COR-L47 (cell line): ENCODE results near the gene SIPA1.
A peak's percentile ranks its signal among the peaks of the same experiment; 100 is the strongest.
"Not testable (repeated sequence)": the region's sequence is repeated elsewhere in the genome, so short reads cannot be mapped to it uniquely, and the experiment has no call there.

ENCODE experiments used
- DNase-seq: peaks from one replicate; lab custom pipeline; 2025; lab: John Stamatoyannopoulos, UW

The SIPA1 gene

DNA sequence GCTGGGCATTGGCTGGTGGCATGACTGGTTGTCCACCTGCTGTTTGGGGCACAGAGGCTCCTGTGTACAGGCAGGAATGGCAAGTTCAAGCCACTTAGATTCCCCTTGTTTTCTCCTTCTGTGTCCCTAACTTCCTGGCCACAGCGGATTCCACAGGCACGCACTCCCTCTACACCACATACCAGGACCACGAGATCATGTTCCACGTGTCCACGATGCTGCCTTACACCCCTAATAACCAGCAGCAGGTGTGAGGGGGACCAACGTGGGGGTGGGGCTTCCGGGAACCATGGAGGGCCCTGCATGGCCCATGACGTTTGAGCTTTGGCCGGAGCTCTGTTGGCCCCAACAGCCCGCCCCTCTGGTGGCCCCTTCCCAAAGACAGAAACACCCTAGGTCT, 7.8 kb downstream of the SIPA1 start:
- DNase-seq = no peak

- DNase-seq = no peak
Observed at GRCh38 chr11:65646288-65646957, 8.5 kb downstream of the SIPA1 start.

GRCh38 chr11:65646958-65647701, 9.2 kb downstream of the SIPA1 start:
- DNase-seq = no peak

DNA sequence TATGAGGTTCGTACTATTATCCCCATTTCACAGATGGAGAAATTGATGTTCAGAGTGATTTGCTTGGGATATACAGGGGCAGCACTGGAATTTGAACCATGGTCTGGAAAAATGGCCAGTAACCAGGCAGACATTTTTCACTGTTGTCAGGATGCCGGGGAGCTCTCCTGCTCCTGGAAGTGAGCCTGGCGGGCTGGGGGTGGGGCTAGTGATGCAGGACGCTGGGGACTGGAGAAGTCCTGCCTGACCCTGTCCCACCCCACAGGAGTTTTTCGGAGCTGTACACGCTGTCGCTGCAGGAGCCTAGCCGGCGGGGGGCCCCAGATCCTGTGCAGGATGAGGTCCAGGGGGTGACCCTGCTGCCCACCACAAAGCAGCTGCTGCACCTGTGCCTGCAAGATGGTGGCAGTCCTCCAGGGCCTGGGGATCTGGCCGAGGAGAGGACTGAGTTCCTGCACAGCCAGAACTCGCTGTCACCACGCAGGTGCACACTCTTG, 11.1 kb downstream of the SIPA1 start:
- no peak for DNase-seq

- no peak for DNase-seq
Observed at GRCh38 chr11:65649656-65650546, 12.0 kb downstream of the SIPA1 start.

DNA sequence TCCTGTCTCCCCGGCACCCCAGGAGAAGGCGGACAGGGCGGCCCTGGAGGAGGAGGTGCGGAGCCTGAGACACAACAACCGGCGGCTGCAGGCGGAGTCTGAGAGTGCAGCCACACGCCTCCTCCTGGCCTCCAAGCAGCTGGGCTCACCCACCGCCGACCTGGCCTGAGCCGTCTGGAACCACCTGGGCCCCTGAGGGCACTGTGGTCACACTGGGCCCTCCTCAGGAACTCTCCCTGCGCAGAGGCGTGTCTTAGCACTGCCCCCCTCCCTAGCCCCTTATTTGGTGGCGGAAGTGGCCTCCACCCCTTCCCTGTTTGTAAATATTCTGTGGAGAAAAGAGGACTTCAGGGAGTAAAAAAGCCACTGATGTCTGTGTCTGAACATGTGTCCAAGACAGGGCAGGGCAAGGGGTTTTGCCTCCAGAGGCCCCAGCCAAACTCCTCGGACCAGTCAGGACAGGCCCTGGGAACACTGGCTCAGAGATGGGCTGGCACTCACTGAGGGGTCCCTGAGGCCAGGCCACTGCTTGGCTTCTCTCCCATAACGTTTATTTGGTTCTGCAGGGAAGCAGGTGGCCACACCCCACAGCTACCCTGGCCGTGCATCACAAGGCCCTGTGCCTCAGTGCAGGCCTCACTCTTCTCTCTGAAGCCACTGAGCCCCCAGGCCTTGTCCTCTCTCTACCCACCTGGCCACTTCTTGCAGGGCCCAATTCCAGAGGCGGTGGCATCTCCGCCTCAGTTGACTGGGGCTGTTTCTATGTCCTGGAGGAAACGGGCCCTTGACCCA, 12.8 kb downstream of the SIPA1 start:
- no peak for DNase-seq

DNA sequence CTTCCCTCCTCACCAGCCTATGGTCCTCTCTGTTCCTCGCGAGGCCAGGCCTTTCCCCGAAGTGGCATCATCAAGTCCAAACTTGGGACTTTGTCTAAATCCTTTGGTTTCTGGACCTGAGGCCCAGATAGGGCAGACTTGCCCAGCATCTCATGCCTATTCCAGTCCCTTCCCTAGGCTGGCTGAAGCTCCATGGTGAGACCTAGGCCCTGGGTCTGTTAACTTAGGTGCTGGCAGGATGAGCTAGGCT, 13.4 kb downstream of the SIPA1 start:
- DNase-seq = no peak

GRCh38 chr11:65651589-65652510, 13.9 kb downstream of the SIPA1 start:
- no peak for DNase-seq

GRCh38 chr11:65652511-65653228, 14.8 kb downstream of the SIPA1 start:
- peak; percentile 90 for DNase-seq

DNA sequence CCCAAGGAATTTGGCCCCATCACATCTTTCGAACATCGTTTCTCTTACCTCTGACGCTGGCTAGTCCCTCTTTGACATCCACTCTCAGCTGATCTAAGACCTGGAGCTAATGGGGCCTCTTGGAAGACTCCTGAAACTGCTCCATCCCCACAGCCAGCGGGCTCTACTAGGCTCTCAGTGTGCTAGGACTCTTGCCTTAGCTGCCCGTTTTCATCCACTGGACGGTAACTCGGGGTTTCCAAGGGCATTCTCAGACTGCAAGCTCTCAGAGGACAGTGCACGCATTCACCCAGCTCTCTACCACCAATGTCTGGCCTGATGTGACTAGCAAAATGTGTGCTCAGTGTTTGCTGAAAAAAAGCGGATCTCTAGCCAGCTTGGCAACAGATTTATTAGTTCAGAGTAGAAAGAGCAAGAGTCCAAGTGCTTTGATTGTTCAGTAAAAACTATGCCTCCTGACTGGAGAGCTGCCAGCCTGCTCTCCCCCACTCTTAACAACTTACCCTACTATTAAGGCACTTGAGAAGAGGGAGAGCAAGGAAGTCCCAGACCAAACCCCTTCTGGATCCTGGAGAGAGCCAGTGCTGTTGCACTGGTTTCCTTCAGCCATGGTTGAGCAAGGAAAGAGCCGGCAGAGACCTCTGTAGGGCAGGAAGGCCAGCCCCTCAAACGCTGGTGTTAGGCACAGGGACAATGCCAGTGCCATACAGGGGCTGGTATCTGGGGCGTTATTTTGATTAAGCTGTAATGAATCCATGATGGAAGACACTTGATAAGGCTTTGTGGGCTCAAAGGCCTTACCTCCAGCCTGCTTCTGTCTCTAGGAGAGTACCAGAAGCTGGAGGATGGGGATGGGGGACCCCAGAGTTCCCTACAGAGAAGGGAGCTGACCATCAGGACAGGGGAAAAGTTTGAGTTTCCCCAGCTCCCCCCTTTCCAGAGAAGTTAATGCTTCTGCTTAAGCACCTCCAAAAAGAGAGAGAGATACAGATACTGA, 15.6 kb downstream of the SIPA1 start:
- no peak for DNase-seq

- no peak for DNase-seq
Observed at GRCh38 chr11:65654375-65655349, 16.8 kb downstream of the SIPA1 start.

DNA sequence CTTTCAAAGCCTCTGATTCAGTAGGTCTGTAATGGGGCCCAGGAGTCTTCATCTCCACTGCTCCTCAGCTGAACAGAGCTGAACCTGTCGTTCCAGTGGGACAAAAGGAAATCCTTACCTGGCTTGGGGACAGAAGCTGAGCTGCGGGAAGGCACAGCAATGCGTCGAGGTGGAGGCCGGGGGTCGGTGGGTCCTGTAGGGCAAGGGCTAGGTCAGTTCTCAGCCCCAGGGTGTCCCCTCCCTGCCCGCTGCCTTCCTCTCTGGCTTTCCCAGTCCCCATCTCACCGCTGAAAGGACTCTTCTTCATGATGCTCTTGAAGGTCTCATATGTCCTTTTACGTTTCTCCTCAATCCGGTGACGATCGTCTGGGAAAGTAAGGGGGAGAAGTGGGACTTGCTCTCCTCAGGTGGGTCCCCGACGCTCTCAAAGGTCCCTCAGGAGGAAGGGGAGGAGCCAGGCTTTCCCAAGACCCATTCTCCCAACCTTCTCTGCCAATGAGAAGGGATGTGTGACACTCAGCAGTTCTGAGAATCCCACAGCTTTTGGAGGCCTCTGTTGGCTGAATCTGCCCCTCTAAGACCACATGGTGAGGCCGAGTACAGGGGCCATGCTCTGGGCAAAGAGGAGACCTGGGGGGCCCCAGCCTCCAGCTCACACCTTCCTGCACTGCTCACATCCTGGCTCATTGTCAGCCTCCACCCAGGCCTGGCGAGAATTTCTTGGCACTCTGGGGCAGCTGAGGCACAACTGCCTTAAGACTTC, 17.9 kb downstream of the SIPA1 start:
- no peak for DNase-seq

DNA sequence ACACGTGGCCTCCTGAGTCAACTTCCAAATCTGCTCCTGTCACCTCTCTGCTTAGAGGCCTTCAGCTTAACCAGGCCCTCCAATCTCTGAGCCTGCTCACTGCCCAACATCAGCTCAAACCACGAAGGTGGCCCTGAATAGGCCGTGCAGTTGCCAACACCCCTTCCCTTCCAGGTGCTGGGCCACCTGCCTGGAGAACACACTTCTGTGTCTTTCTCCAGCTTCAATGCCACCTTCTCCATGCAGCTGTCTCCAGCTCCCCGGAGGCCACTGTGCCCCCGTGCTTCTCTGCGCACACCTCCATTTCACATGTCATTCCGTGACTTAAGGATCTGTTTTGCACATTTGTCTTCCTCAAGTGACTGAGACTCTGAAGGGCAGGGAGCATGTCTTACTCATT, 19.5 kb downstream of the SIPA1 start:
- no peak for DNase-seq

DNA sequence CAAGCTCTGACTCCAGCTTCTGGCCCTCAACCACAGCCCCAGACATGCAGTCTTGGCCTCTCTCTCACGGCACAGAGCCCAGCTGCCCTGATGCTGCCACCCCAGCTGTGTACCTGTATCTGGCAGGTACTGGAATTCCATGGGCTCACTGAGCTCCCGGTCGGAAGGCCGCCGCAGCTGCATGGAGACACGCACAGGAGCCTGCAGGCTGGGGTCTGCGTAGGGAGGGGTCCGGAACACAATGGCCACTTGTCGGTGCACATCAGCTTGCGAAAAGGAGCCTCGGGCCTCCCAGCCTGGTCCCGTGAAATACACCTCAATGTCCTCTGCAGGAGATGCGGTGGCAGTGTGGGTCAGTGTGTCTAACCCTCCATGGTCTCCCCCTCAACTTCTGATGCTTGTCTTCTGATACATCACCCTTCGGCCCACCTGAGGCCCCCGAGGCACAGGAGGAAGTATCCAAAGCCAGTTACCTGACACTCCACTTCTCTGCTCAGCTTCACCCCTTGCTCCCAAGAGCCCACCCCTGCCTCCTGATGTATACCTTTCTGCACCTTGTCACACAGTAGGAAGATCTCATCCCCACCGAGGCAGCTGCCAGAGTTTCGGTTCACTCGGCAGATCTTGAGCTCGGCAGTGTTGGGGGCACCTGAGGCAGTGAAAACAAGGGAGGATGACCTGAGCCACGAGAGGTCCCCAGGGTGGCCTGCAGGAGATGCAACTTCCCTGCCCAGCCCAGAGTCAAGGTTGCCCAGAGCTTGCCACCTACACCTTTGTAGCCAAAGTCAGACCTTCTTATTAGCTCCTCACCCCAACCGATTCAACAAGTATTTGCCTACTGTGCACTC, 20.5 kb downstream of the SIPA1 start:
- no peak for DNase-seq

GRCh38 chr11:65660038-65660437, 22.1 kb downstream of the SIPA1 start:
- DNase-seq = no peak

DNA sequence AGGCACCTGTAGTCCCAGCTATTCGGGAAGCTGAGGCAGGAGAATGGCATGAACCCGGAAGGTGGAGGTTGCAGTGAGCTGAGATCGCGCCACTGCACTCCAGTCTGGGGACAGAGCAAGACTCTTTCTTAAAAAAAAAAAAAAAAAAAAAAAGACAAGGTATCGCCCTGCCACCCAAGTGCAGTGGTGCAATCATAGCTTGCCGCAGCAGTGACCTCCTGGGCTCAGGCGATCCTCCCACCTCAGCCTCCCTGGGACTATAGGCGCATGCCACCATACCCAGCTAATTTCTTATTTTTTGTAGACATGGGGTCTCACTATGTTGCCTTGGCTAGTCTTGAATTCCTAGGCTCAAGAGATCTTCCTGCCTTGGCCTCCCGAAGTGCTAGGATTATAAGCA, 23.0 kb downstream of the SIPA1 start:
- not testable (repeated sequence) for DNase-seq
